NCI-H1436 (cell line): ENCODE results near the gene DENND1A.

Experiments used
- DNase-seq: peaks from one replicate; lab custom pipeline; 2025; lab: John Stamatoyannopoulos, UW

The DENND1A gene

GRCh38 chr9:123540457-123540856, 389.5 kb downstream of the DENND1A start:
- DNase-seq = no peak

- no peak for DNase-seq
Observed at GRCh38 chr9:123537809-123538208, 392.1 kb downstream of the DENND1A start.

GRCh38 chr9:123536455-123536868, 393.5 kb downstream of the DENND1A start:
- DNase-seq = no peak

GRCh38 chr9:123534336-123534735, 395.6 kb downstream of the DENND1A start:
- no peak for DNase-seq

- no peak for DNase-seq
Observed at GRCh38 chr9:123530244-123530643, 399.7 kb downstream of the DENND1A start.

- DNase-seq = no peak
Observed at GRCh38 chr9:123528501-123528900, 401.4 kb downstream of the DENND1A start.

GRCh38 chr9:123527981-123528380, 401.9 kb downstream of the DENND1A start:
- no peak for DNase-seq

GRCh38 chr9:123525957-123526356, 404.0 kb downstream of the DENND1A start:
- no peak for DNase-seq

GRCh38 chr9:123525424-123525823, 404.5 kb downstream of the DENND1A start:
- no peak for DNase-seq

- no peak for DNase-seq
Observed at GRCh38 chr9:123524866-123525265, 405.1 kb downstream of the DENND1A start.

GRCh38 chr9:123523845-123524244, 406.1 kb downstream of the DENND1A start:
- DNase-seq = no peak

- no peak for DNase-seq
Observed at GRCh38 chr9:123523001-123523400, 406.9 kb downstream of the DENND1A start.

- no peak for DNase-seq
Observed at GRCh38 chr9:123522251-123522650, 407.7 kb downstream of the DENND1A start.

GRCh38 chr9:123518338-123518737, 411.6 kb downstream of the DENND1A start:
- no peak for DNase-seq

- DNase-seq = no peak
Observed at GRCh38 chr9:123517512-123517911, 412.4 kb downstream of the DENND1A start.

GRCh38 chr9:123514766-123515165, 415.2 kb downstream of the DENND1A start:
- DNase-seq = no peak

GRCh38 chr9:123513554-123513953, 416.4 kb downstream of the DENND1A start:
- DNase-seq = no peak

GRCh38 chr9:123511326-123512277, 418.3 kb downstream of the DENND1A start:
- no peak for DNase-seq

- DNase-seq = no peak
Observed at GRCh38 chr9:123509646-123510045, 420.3 kb downstream of the DENND1A start.

GRCh38 chr9:123508048-123508447, 421.9 kb downstream of the DENND1A start:
- DNase-seq = no peak

GRCh38 chr9:123505496-123505895, 424.4 kb downstream of the DENND1A start:
- DNase-seq = no peak

GRCh38 chr9:123500336-123500735, 429.6 kb downstream of the DENND1A start:
- DNase-seq = no peak

- no peak for DNase-seq
Observed at GRCh38 chr9:123497830-123498229, 432.1 kb downstream of the DENND1A start.

GRCh38 chr9:123495731-123496130, 434.2 kb downstream of the DENND1A start:
- DNase-seq = no peak
